GM19099 (cell line): ENCODE results near the gene KDM1A.

ENCODE experiments used
- POLR2A ChIP-seq: IDR thresholded peaks from 3 replicates; pipeline ENCODE4 v1.6.1; 2011; ENCODE audit warnings: low read depth; ENCODE audit not compliant: insufficient read length; ENCODE audit errors: extremely low read depth

Gene KDM1A

GRCh38 chr1:23098463-23099170, 79.3 kb downstream of the KDM1A start:
- TF ChIP-seq POLR2A, result no peak

- no peak for TF ChIP-seq POLR2A
Observed at GRCh38 chr1:23099171-23099536, 79.9 kb downstream of the KDM1A start.

- no peak for TF ChIP-seq POLR2A
Observed at GRCh38 chr1:23100074-23100748, 80.9 kb downstream of the KDM1A start.

GRCh38 chr1:23101101-23101827, 82.0 kb downstream of the KDM1A start:
- TF ChIP-seq POLR2A, result no peak

- no peak for TF ChIP-seq POLR2A
Observed at GRCh38 chr1:23101887-23102286, 82.6 kb downstream of the KDM1A start.

GRCh38 chr1:23102289-23102688, 83.0 kb downstream of the KDM1A start:
- no peak for TF ChIP-seq POLR2A

GRCh38 chr1:23103001-23103889, 84.0 kb downstream of the KDM1A start:
- no peak for TF ChIP-seq POLR2A

- no peak for TF ChIP-seq POLR2A
Observed at GRCh38 chr1:23108918-23109533, 89.8 kb downstream of the KDM1A start.

- TF ChIP-seq POLR2A, result no peak
Observed at GRCh38 chr1:23110391-23110790, 91.1 kb downstream of the KDM1A start.

GRCh38 chr1:23111600-23112535, 92.6 kb downstream of the KDM1A start:
- TF ChIP-seq POLR2A, result no peak

GRCh38 chr1:23114424-23115079, 95.3 kb downstream of the KDM1A start:
- no peak for TF ChIP-seq POLR2A

GRCh38 chr1:23116216-23116836, 97.1 kb downstream of the KDM1A start:
- TF ChIP-seq POLR2A, result no peak
